Stimulated activated CD4-positive, alpha-beta T cell treated with anti-CD3 and anti-CD28 coated beads, TNF-alpha, amount 100 ng/mL, for 48 hours (primary cell): ENCODE data around the gene GAA.
"Not testable (repeated sequence)": the region's sequence is repeated elsewhere in the genome, so short reads cannot be mapped to it uniquely, and the experiment has no call there.

Source experiments
- DNase-seq, 3 donors: peaks; one replicate each; pipeline ENCODE4 v3.0.0-alpha.2; 2020; ENCODE audit warnings: low read depth in 3 of 3

GAA gene

GRCh38 chr17:80083136-80083661 is 18.2 kb upstream of the GAA start:
- no peak for DNase-seq

GRCh38 chr17:80084773-80085172 is 16.6 kb upstream of the GAA start:
- DNase-seq, result no peak

GRCh38 chr17:80086081-80086480 is 15.3 kb upstream of the GAA start:
- no peak for DNase-seq

- no peak for DNase-seq
These were observed 14.8 kb upstream of the GAA start for GRCh38 chr17:80086616-80087015.

GRCh38 chr17:80087346-80088265 is 13.8 kb upstream of the GAA start:
- no peak for DNase-seq

- no peak for DNase-seq
These were observed 11.6 kb upstream of the GAA start for GRCh38 chr17:80089762-80090161.

GRCh38 chr17:80090164-80090563 is 11.2 kb upstream of the GAA start:
- not testable (repeated sequence) for DNase-seq

GRCh38 chr17:80091376-80091775 is 10.0 kb upstream of the GAA start:
- no peak for DNase-seq

GRCh38 chr17:80092959-80093358 is 8.4 kb upstream of the GAA start:
- DNase-seq, result no peak

- DNase-seq, result no peak
These were observed 6.1 kb upstream of the GAA start for GRCh38 chr17:80095038-80095843.

GRCh38 chr17:80095844-80096475 is 5.4 kb upstream of the GAA start:
- DNase-seq, result no peak

GRCh38 chr17:80096561-80097021 is 4.8 kb upstream of the GAA start:
- DNase-seq, result no peak

GRCh38 chr17:80097127-80097621 is 4.2 kb upstream of the GAA start:
- DNase-seq, result no peak

GRCh38 chr17:80097844-80098691 is 3.3 kb upstream of the GAA start:
- no peak for DNase-seq

- no peak for DNase-seq
These were observed 1.9 kb upstream of the GAA start for GRCh38 chr17:80099291-80100034.

GRCh38 chr17:80100035-80100323 is 1.4 kb upstream of the GAA start:
- DNase-seq, result no peak

- peak in 1 of 3 donors; percentile 20 for DNase-seq
These were observed 724 bp downstream of the GAA start for GRCh38 chr17:80101946-80102663.

- DNase-seq, result no peak
These were observed 1.5 kb downstream of the GAA start for GRCh38 chr17:80102664-80103448.
